Suprapubic skin (tissue), 3 donors: Measurements from ENCODE around the gene CASP10.

ENCODE experiments used
- CTCF ChIP-seq, 2 donors: fragments of 200-600 bp in 1 of 2; fragments of 450-650 bp in 1 of 2; sonication (generic) in 1 of 2; IDR thresholded peaks; one replicate each; pipeline ENCODE4 v1.5.1; 2016 to 2019; ENCODE audit warnings: antibody characterized with exemption in 2 of 2, mild to moderate bottlenecking in 1 of 2, moderate library complexity in 1 of 2
- EP300 ChIP-seq: sonication (generic); formaldehyde crosslinking; IDR thresholded peaks from one replicate; pipeline ENCODE4 v1.6.1; 2017; ENCODE audit warnings: antibody characterized with exemption
- POLR2A ChIP-seq, 2 donors: fragments of 450-650 bp; IDR thresholded peaks; one replicate each; pipeline ENCODE4 v1.6.1; 2017; ENCODE audit warnings: antibody characterized with exemption in 2 of 2, mild to moderate bottlenecking in 2 of 2, moderate library complexity in 2 of 2

- TF ChIP-seq CTCF (IDR thresholded peaks at IDR 0.05) (no peak), POLR2A (IDR thresholded peaks at IDR 0.05) (no peak), EP300 (no peak)
Observed at GRCh38 chr2:201255408-201256033, 72.6 kb downstream of the CASP10 start.
